GM18508 (cell line): ENCODE data around the gene SYP.

Experiments used
- ATAC-seq: cut with Tn5 transposase; IDR thresholded peaks from one replicate; pipeline ENCODE4 v1.9.1; 2021; ENCODE audit warnings: moderate number of reproducible peaks; ENCODE audit not compliant: insufficient read depth, unreplicated experiment

Gene SYP

DNA sequence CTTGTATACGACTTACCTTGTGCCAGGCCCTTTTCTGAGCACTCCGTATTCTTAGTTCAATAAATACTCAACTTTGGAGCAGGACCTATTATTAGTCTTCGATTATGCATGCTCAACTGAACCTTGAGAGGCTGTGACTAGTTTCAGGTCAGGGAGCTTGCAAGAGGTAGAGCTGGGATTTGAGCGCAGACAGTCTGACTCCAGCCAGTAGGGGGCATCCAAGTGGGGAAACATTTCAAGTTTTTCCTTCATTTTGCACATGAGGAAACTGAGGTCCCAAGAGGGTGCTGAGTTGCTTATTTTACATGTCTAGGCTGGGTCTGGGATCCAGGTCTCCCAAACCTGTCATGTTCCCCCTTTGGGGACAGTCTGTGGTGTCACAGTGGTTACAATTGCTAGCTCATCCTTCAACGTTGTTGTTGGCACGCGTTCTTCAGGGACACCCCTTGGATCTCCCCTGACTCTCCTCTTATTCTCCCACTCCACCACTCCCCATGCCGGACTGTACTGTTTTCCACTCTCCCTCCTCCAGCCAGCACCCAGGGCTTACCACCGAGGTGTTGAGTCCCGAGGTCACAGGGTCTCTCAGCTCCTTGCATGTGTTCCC is 7.2 kb downstream of the SYP start:
- ATAC-seq, result no peak

- peak; percentile 3 for ATAC-seq
Measured at GRCh38 chrX:49191574-49192011, 8.4 kb downstream of the SYP start.

- ATAC-seq, result peak; percentile 83
Measured at GRCh38 chrX:49190821-49191573, 9.0 kb downstream of the SYP start.

GRCh38 chrX:49189606-49190005 is 10.4 kb downstream of the SYP start:
- ATAC-seq, result no peak

- ATAC-seq, result no peak
Measured at GRCh38 chrX:49188468-49189076, 11.4 kb downstream of the SYP start.

- no peak for ATAC-seq
Measured at GRCh38 chrX:49187526-49187925, 12.5 kb downstream of the SYP start.

- ATAC-seq, result no peak
Measured at GRCh38 chrX:49187028-49187394, 13.0 kb downstream of the SYP start.

- ATAC-seq, result no peak
Measured at GRCh38 chrX:49186125-49187027, 13.6 kb downstream of the SYP start, which contains the start of gene PRICKLE3. PRICKLE3 (minus strand) TSS chrX:49186373; CDS start chrX:49186297, 76 bp downstream.

- no peak for ATAC-seq
Measured at GRCh38 chrX:49184294-49185281, 15.4 kb downstream of the SYP start.

DNA sequence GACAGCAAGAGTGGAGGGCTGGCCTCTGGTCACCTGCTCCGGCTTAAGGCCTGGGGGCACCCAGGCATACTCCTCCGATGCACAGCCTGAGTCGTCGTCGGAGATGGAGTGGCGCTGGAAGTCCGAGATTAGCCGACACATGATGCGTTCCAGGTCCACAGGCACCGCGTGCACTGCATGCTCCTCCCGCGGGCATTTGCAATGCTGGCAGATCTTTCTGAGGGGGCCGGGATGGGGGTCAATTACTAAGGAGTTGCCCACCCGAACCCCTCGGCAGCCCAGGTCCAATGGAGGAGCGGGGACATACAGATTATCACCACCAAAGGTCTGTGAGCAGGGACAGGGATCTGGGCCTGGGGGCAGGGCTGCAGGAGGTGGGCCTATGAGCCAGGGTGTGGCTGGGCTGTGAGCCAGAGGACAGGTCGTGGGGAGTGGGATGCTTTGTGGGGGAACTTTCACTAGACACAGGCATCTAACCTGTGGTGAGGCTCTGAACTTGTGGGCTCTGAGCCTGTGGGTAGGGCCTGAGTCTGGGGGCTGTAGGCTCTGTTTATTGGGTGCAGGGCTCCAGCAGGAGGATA is 16.2 kb downstream of the SYP start:
- no peak for ATAC-seq

GRCh38 chrX:49179358-49179757 is 20.6 kb downstream of the SYP start:
- no peak for ATAC-seq

- no peak for ATAC-seq
Measured at GRCh38 chrX:49178537-49178936, 21.5 kb downstream of the SYP start.

GRCh38 chrX:49177873-49178480 is 22.0 kb downstream of the SYP start:
- ATAC-seq, result no peak

DNA sequence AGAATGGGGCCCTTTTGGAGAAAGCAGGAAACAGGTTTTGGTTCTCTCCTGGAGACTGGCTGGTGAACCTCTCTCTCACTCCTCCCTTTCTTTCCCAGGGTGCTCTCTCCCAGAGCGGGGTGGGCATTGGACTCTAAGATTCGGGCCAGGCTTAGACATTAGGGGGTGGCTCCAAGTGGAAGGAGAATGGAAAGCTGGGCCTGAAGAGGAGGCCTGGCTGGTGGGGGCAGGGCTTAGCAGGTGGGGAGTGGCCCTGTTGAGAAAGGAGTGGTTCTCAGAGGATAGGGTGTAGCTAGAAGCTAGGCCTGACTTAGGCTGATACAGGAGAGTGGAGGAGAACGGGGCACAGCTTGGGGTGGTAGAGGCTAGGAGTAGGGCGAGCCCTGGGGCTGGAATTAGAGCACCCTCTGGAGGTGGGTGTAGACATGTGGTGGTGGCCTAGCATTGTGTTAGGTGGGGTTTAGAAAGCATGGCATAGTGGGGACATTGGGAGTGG is 22.6 kb downstream of the SYP start:
- ATAC-seq, result no peak

DNA sequence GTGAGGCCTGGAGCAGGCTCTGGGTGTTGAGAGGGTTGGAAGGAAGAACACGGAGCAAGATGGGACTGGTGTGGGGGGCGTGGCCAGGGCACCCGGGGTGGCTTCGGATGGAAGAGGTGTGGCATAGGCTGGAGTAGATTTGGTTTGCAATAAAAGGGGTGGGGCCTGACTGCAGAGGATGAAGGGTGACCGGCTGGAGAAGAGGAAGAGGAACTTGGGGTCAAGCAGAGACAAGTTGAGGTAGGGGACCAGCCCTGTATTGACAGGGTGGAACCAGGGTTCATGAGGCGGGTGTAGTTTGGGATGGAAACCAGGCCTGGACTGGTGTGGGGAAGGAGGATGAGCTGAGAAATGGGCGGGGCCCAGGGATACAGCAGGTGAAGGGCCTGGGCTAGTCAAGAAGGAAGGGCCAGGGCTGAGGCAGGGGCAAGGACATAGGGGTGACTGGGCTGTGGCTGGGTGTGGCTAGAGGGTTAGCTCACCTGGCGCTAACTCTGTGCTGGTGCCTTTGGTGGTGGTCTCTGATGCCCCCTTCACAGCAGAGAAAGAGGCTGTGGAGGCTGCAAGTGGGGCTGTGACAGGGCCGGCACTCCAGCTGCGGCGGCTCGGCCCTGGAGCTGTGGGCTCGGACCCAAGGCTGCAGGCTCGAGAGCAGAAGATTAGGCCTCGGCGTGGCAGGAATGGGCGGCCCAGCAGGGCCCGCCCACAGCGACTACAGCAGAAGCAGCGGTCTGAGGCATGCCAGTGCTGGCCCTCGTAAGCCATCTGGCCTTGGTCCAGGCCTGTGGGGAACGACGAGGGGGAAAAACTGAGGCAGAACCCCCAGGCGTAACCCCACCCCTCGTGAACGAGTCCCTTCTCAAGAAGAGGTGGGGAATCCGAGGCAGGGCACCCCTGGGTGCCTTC is 23.3 kb downstream of the SYP start:
- ATAC-seq, result no peak

DNA sequence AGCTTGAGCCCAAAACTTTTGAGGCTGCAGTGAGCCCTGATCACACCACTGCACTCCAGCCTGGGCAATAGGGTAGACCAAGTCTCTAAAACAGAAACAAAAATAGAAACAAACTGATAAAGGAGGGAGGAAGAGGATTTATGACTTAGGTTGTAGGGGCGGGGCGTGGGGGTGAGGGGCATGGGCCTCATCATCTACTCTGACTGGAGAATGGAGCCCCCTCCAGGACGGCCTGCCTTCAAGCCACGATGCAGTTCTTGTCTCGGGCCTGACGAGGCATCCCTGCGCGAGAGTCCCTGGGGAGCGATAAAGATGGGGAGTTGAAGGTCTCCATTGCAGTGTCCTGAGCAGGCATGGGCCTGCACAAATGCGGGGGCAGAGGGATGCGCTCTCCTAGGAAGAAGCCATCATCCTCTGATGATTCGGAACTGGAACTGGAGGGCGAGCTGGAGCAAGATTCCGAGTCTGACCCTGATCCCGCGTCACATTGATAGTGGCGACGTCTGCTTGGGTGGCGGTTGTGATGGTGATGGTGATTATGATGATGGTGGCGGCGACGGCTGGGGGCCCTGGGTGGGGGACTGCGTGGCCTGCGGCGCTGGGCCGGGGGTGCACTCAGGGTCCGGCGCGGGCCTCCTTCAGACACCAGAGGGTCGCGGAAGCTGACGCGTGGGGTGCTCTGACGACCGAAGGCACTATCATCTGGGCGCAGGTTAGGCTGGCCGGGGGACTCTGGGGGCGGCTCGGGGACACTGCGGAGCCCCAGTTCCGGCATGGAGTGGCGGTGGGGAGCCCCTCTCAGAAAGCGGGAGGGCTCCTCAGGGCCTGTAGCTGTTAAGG is 24.3 kb downstream of the SYP start:
- ATAC-seq, result no peak

- ATAC-seq, result no peak
Measured at GRCh38 chrX:49174723-49175122, 25.3 kb downstream of the SYP start.
